GM12892 (cell line): ENCODE data around the gene BAIAP3.

Source experiments
- POLR2A ChIP-seq: IDR thresholded peaks from 2 replicates; pipeline ENCODE4 v1.6.1; 2011; ENCODE audit warnings: low read depth, low read length, control low read depth
- POLR2AphosphoS5 ChIP-seq: IDR thresholded peaks from 2 replicates; pipeline ENCODE4 v1.6.1; 2011; ENCODE audit warnings: low read depth, low read length, control low read depth

DNA sequence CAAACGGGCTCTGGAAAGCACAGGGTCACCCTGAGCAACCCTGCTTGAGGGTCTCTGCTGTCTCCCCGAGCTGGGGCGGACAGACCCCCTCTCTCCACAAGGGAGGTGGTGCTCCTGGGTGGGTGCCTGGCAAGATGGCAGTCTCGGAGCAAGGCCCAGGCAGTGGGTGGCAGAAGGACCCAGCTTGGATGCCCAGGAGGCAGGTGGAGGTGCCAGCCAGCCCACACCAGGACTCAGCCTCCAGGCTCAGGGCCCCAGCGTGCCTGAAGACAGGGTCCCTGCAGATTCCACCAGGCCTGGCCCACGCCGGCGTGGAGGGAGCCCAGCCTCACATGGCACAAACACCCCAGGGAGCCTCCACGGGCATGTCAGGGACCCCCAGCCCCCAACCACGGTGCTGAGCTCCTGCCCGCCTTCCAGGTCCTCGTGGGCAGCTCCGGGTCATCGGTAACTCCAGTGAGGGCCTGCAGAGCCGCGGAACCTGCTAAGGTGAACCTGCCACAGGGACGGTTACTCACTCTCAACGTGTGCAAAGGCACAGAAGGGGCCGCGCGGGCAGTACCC is 60.2 kb downstream of the BAIAP3 start:
- TF ChIP-seq POLR2AphosphoS5 (no peak), POLR2A (no peak)
